GM12892 (cell line): ENCODE data around the gene JOSD2.

Source experiments
- DNase-seq: peaks from one replicate; pipeline ENCODE4 v3.0.0; 2011; ENCODE audit not compliant: insufficient read length
- FAIRE-seq: peaks from 2 replicates; lab custom pipeline; 2011; peaks lifted over from hg19 to GRCh38; lab: Jason Lieb, UNC
- POLR2A ChIP-seq: IDR thresholded peaks from 2 replicates; pipeline ENCODE4 v1.6.1; 2011; ENCODE audit warnings: low read depth, low read length, control low read depth
- POLR2AphosphoS5 ChIP-seq: IDR thresholded peaks from 2 replicates; pipeline ENCODE4 v1.6.1; 2011; ENCODE audit warnings: low read depth, low read length, control low read depth
- TAF1 ChIP-seq: IDR thresholded peaks from 2 replicates; pipeline ENCODE4 v1.6.1; 2011; ENCODE audit warnings: low read depth, mild to moderate bottlenecking, control low read depth, low read length, borderline replicate concordance

The JOSD2 gene

GRCh38 chr19:50488389-50489194 lies 22.4 kb downstream of the JOSD2 start:
- FAIRE-seq (no peak), DNase-seq (no peak)
- TF ChIP-seq POLR2A (no peak), POLR2AphosphoS5 (no peak), TAF1 (no peak)

DNA sequence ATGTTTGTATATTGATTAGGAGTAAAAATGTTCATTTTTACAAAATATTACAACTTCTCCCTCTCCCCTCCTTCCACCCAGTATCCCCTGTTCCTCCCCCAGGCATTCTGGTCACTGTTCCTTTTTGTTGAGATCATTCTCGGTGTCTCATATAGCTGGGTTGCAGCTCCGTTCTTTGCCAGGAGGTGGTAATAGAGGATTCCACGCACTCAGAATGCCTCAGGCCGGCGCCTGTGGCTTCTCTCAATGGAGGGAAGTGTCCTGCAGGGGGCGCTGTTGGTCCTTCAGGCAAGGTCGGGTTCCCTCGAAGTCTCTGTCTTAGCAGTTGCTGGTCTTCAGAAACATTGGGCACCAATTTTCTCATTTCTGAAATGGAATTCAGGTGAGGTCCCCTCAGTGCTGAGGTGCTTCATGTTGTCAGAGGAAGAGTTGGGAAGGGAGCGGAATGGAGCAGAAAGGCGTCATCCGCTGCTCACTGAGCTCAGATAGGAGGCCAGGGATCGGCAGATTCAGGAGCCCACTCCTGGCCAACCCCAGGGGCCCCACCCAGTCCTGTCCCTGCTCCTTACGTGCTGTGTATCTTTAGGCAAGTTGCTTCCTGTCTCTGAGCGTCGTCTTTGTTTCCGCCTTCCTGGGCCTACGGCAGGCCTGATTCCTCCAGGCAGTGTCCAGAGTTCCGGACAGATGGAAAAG lies 24.0 kb downstream of the JOSD2 start:
- no peak for TF ChIP-seq TAF1
- no peak for TF ChIP-seq POLR2A
- TF ChIP-seq POLR2AphosphoS5 = no peak
- DNase-seq (no peak), FAIRE-seq (no peak)

DNA sequence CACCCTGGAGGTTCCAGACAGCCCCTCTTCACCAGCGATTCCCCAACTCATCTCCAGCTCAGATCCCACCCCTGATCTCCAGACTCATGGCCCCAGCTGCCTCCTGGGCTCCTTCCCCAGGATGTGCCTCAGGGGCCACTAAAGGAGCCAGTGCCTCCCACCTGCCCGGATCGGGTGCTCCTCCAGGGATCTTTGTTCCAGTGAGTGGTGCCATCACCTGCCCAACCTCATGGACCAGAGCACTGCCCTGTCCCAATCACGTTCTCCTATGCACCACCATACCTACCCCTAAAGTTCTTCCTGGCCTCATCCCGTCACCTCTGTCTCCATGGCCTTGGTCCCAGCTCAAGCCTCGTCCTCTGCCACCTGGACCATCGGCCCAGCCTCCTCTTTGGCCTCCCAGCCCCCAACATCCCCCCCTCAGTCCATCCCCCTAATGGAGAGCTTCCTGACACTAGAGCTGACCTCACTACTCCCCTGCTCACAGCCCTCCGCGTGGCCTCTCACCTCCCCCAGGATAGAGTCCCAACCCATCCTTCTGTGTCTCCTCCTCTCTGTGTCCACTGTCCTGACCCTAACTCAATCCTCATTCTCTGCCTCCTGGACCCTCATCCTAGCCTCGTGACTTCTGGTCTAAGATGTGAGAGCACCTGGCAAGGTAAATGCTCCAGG lies 25.6 kb downstream of the JOSD2 start:
- TF ChIP-seq TAF1 = no peak
- TF ChIP-seq POLR2A = 0 out of 2 replicates have a peak, but pooled peaks have one; percentile 13
- no peak; the same call in 1 of the 2 replicates for TF ChIP-seq POLR2AphosphoS5
- no peak for FAIRE-seq
- DNase-seq = no peak

- no peak for TF ChIP-seq POLR2AphosphoS5
- no peak for TF ChIP-seq TAF1
- TF ChIP-seq POLR2A = no peak
- FAIRE-seq (no peak), DNase-seq (no peak)
Observed at GRCh38 chr19:50482916-50483315, 28.1 kb downstream of the JOSD2 start.

- FAIRE-seq = no peak
- TF ChIP-seq POLR2A (no peak), POLR2AphosphoS5 (no peak), TAF1 (no peak)
- DNase-seq = no peak
Observed at GRCh38 chr19:50482271-50482855, 28.6 kb downstream of the JOSD2 start.

DNA sequence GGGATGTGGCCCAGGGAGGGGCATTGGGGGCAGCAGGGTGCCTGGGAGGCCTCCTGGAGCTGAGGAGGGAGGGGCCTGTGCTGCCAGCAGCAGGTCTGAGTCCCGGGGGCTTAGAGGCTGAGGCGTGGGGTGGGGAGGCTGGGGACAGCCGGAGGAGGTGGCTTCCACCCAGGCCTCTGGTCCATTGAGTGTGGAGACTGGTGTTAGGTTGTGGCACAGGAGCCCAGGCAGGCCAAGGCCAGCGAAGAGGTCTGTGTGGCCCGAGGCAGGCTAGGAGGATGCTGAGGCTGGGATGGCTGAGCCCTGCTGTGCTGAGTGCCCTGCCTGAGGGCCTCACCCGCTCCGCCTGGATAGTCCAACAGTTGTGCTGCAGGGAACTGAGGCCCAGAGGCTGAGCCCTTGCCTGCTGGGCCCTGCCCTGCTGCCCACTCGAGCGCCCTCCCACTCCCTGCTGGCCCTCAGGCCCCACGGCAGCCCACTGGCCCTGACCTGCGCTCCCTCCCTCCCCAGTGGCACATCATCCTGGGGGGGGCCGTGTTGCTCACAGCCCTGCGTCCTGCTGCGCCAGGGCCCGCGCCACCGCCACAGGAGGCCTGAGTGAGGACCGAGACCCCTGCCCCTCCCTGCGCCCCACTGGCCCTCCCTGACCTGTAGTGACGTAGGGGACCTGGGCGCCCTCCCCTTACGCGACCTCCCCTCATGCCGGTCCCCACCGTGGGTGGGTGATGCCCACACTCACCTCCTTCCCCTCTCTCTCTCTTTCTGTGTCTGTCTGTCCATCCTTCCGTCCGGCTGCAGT lies 29.4 kb downstream of the JOSD2 start:
- DNase-seq (no peak), FAIRE-seq (no peak)
- no peak for TF ChIP-seq POLR2A

GRCh38 chr19:50480281-50481111 lies 30.5 kb downstream of the JOSD2 start:
- FAIRE-seq = no peak
- TF ChIP-seq TAF1 (no peak), POLR2A (no peak), POLR2AphosphoS5 (no peak)
- no peak for DNase-seq

DNA sequence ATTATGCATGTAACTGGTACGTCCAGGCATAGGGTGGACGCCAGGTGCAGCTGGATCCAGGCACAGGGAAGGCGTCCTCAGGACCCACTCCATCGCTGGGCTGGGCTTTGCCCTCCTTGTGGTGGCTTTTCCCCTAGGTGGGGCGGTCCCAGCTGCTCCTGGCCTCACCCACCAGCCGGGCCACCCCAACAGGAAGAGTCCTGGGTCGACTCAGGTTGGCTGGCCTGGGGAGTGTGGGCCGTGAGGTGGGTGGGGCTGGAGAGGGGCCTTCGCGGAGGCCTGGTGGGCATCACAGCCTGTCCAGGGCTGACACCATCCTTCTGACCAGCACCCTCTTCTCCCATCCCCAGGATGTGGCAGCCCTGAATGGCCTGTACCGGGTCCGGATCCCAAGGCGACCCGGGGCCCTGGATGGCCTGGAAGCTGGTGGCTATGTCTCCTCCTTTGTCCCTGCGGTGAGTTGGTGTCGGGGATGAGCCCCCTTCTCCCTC lies 31.2 kb downstream of the JOSD2 start:
- no peak for TF ChIP-seq TAF1
- no peak for DNase-seq
- no peak for FAIRE-seq

DNA sequence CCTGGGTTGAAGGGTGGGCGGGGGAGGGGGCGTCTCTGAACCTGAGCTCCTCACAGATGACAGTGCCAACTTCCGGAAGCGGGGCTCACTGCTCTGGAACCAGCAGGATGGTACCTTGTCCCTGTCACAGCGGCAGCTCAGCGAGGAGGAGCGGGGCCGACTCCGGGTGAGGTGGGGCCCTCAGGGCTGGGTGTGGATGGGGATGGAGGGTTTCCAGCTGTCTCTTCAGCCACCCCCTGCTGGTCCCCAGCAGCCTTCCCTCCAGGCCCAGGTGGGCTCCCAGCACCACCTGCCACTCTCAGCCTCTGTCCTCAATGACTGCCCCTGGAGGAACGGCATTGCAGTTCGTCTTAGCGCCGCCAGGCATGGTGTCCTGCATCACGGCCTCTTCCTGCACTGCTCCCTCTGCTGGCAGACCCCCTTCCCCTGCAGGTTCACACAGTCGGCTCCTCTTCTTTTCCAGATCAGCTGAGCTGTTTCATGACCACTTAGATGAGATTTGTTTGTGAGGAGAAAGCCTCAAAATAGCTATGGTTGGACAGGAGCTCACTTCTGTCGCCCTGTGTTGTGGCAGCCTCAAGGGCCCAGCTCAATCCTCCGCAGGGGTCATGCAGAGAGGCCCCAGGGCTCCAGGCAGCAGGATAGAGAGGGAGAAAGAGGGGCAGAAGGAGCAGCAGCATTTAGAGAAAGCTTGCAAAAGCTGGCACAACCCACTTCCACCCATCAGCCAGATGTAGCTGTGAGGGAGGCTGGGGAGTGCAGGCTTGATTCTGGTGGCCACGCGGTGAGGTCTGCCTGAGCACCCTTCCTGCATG lies 31.9 kb downstream of the JOSD2 start:
- FAIRE-seq (no peak), DNase-seq (no peak)
- TF ChIP-seq POLR2AphosphoS5 = no peak
- no peak for TF ChIP-seq POLR2A
